ENCODE results near the gene TTC34. TPM values are rescaled to one million over a fixed set of nuclear protein-coding genes. Genes with fewer than 3 reads are reported as not detected.

TTC34 gene
- total and polyA plus RNA-seq, 2 experiments from 2014 or later: 0.05 to 0.22 TPM

DNA sequence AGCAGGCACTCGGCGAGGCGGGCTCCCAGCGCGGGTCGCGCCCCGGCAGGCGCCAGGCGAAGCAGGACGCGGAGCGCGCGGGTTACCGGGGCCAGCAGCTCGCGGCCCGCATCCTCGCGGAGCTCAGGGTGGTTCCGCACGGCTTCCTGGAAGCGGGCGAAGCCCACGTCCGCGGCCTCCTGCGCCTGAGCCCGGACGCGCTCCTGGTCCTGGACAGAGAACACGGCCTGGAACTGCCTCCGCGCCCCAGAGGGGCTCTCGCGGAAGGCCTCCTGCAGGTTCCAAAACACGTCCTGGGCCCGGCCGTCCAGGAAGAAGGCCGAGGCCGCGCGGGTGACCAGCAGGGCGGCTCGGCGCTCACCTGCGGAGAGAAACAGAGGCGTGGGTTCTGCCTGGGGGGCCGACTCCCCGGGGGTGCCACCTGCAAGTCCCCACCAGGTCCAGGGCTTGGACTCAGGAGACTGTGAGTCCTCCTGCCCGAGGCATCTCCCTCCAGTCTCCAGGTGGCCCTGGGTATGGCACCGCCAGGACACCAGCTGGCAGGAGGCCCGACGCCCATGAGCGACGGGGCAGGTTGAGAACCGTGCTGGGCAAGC is 11.4 kb downstream of the TTC34 start:
- Histone ChIP-seq H3K79me2 (ENCODE audit: insufficient read depth) (no peaks in the 10 kb centered on the region), H4K20me1 (ENCODE audit: insufficient read depth) (no peaks in the 10 kb centered on the region), H3K36me3 (ENCODE audit: low read depth) (no peaks in the 10 kb centered on the region), H3K27ac (no peak overlapping the region), H3K9me3 (ENCODE audit: low read depth) (no peaks in the 10 kb centered on the region), H3K27me3 (replicated peaks; ENCODE audit: insufficient read depth) (no peaks in the 10 kb centered on the region), H3K9ac (no peak overlapping the region), H2AFZ (no peak overlapping the region), H3K9me2 (ENCODE audit: insufficient read depth) (no peaks in the 10 kb centered on the region), H3K4me1 (ENCODE audit: insufficient read depth) (no peaks in the 10 kb centered on the region), H3F3A (ENCODE audit: insufficient read depth) (no peaks in the 10 kb centered on the region), H3K4me2 (ENCODE audit: unreplicated experiment) (no peak overlapping the region), H3K4me3 (no peak overlapping the region)
- no peak for TF ChIP-seq EZH2phosphoT487 (IDR thresholded peaks at IDR 0.05; ENCODE audit: insufficient read depth, low read depth)
- TF ChIP-seq EZH2 (IDR thresholded peaks at IDR 0.05; ENCODE audit: insufficient read depth, poor library complexity, severe bottlenecking): no peak
- WGBS, 2 experiments (ENCODE audit: low coverage in 1 of 2, low lambda C conversion rate in 2 of 2, missing lambda C conversion rate in 2 of 2): 16 to 25% methylated on average over 42 to 43 of the region's 58 CpGs
- in situ Hi-C loops (cut with MboI): no loop called here
- no peak for DNase-seq

DNA sequence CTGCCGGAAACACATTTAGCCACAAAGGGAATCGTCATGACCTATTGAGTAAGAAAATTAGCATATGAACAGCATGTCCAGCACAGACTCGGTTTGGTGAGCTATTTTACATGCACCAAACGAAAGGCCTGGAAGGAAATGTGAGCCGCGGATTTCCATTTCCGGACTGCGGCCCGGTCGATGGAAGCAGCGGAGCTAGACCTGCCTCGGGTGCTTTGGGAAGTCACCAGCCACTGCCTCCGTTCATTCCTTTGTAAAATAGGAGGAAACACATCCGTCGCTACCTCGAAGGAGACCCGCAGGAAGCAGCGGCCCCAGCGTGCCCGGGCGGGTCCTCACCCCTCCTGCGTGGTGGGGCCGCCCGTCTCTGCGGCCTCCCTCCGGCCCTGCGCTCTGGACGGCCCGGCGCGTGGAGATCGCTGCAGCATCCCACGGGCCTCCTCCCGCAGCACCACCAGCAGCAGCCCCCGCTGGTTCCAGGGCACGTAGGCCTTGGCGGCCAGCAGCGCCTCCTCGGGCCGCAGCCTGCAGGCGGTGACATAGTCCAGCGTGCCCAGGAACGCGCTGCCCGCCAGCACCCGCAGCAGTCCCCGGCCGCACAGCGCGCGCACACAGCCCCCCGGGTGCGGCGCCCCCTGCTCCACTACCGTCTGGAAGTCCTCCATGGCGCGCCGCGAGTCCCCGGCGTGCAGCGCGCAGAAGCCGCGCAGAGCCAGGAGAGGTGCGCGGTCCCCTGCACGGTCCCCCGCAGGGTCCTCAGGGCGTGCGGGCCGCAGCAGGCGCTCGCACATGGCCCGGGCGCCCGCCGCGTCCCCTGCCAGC is 12.1 kb downstream of the TTC34 start:
- Histone ChIP-seq H3K4me3 (no peak overlapping the region), H3F3A (ENCODE audit: insufficient read depth) (no peaks in the 10 kb centered on the region), H3K9me2 (ENCODE audit: insufficient read depth) (no peaks in the 10 kb centered on the region), H3K9me3 (ENCODE audit: low read depth) (no peaks in the 10 kb centered on the region), H2AFZ (no peak overlapping the region), H3K4me1 (ENCODE audit: insufficient read depth) (no peaks in the 10 kb centered on the region), H3K36me3 (ENCODE audit: low read depth) (no peaks in the 10 kb centered on the region), H4K20me1 (ENCODE audit: insufficient read depth) (no peaks in the 10 kb centered on the region), H3K79me2 (ENCODE audit: insufficient read depth) (no peaks in the 10 kb centered on the region), H3K27me3 (replicated peaks; ENCODE audit: insufficient read depth) (no peaks in the 10 kb centered on the region), H3K9ac (no peak overlapping the region), H3K4me2 (ENCODE audit: unreplicated experiment) (no peak overlapping the region), H3K27ac (no peak overlapping the region)
- in situ Hi-C loops (cut with MboI): no loop called here
- no peak for DNase-seq
- 11 to 12% methylated on average over 52 to 66 of the region's 79 CpGs for WGBS, 2 experiments (ENCODE audit: low coverage in 1 of 2, low lambda C conversion rate in 2 of 2, missing lambda C conversion rate in 2 of 2)
- TF ChIP-seq EZH2phosphoT487 (IDR thresholded peaks at IDR 0.05; ENCODE audit: insufficient read depth, low read depth) (no peak), EZH2 (IDR thresholded peaks at IDR 0.05; ENCODE audit: insufficient read depth, poor library complexity, severe bottlenecking) (no peak)

DNA sequence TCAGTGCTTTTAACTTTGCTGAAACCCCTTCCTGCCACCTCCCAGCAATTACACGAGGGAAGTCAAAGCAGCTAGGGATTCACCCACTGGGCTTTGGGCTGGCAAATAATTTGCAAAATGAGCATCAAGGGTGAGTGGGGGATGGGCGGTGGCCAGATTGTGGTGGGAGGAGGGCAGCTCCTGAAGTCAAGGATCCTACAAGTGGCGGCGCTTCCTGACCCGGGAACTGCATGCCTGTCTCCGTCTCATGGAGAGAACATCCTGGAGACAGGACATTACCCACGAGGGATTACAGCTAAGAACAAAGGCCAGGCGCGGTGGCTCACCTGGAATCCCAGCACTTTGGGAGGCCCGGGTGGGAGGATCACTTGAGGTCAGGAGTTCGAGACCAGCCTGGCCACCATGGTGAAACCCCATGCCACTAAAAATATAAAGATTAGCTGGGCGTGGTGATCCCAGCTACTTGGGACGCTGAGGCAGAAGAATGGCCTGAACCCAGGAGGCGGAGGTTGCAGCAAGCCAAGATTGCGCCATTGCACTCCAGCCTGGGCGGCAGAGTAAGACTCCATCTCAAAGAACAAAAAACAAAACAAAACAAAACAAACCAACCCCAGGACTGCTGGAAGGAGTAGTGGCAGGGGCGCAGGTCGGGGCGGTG is 12.9 kb downstream of the TTC34 start:
- Histone ChIP-seq H3K36me3 (ENCODE audit: low read depth) (no peaks in the 10 kb centered on the region), H3K9me2 (ENCODE audit: insufficient read depth) (no peaks in the 10 kb centered on the region), H3K4me2 (ENCODE audit: unreplicated experiment) (no peak overlapping the region), H3K27ac (no peak overlapping the region), H3K79me2 (ENCODE audit: insufficient read depth) (no peaks in the 10 kb centered on the region), H3K4me3 (no peak overlapping the region), H3K4me1 (ENCODE audit: insufficient read depth) (no peaks in the 10 kb centered on the region), H4K20me1 (ENCODE audit: insufficient read depth) (no peaks in the 10 kb centered on the region), H3K27me3 (replicated peaks; ENCODE audit: insufficient read depth) (no peaks in the 10 kb centered on the region), H3K9ac (no peak overlapping the region), H3K9me3 (ENCODE audit: low read depth) (no peaks in the 10 kb centered on the region), H2AFZ (no peak overlapping the region), H3F3A (ENCODE audit: insufficient read depth) (no peaks in the 10 kb centered on the region)
- TF ChIP-seq EZH2phosphoT487 (IDR thresholded peaks at IDR 0.05; ENCODE audit: insufficient read depth, low read depth) (no peak), EZH2 (IDR thresholded peaks at IDR 0.05; ENCODE audit: insufficient read depth, poor library complexity, severe bottlenecking) (no peak)
- WGBS, 2 experiments (ENCODE audit: low coverage in 1 of 2, low lambda C conversion rate in 2 of 2, missing lambda C conversion rate in 2 of 2): 47 to 50% methylated on average over 19 of the region's 19 CpGs
- DNase-seq: no peak
- in situ Hi-C loops (cut with MboI): no loop called here

DNA sequence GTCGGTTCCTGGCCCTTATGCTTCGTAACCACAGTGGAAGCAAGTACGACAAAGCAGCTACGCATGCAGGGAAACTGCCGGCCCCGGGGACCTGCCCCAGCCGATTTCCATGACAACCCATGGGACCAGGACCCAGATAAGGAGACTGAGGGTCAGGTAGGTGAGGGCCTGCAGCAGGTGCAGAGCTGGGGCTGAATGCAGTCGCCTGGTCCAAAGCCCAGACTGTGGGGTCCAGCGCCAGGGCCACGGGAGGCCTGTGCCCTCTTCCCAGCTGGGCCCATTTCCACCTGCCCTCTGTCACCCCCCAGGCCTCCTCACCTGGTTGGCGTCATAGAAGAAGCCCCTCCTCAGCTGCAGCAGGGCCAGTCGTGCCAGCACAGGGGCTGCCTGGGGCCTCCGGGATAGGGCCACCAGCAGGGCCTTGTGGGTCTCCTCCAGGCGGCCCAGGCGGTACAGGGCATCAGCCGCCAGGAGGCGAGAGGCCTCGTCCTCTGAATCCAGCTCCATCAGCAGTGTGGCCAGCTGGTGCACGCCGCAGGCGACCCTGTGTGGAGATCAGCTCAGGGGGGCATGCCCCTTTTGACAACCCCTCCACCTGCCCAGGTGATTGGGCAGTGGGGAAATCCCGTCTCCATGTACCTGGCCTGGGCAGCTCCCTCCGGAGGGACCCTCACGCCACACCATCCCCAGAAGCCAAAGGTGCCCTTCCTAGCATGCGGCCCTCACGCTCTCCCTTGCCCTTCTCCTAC is 14.2 kb downstream of the TTC34 start:
- H3K27ac ChIP-seq: no peak overlapping the region
- no peaks in the 10 kb centered on the region for H3K36me3 ChIP-seq (ENCODE audit: low read depth)
- H3K79me2 ChIP-seq (ENCODE audit: insufficient read depth): no peaks in the 10 kb centered on the region
- no peak overlapping the region for H3K4me2 ChIP-seq (ENCODE audit: unreplicated experiment)
- no peak overlapping the region for H3K4me3 ChIP-seq
- in situ Hi-C loops (cut with MboI): no loop called here
- no peak overlapping the region for H3K9ac ChIP-seq
- no peaks in the 10 kb centered on the region for H3K9me3 ChIP-seq (ENCODE audit: low read depth)
- TF ChIP-seq EZH2phosphoT487 (IDR thresholded peaks at IDR 0.05; ENCODE audit: insufficient read depth, low read depth): no peak
- no peak for TF ChIP-seq EZH2 (IDR thresholded peaks at IDR 0.05; ENCODE audit: insufficient read depth, poor library complexity, severe bottlenecking)
- no peaks in the 10 kb centered on the region for H3F3A ChIP-seq (ENCODE audit: insufficient read depth)
- H3K9me2 ChIP-seq (ENCODE audit: insufficient read depth): no peaks in the 10 kb centered on the region
- DNase-seq: no peak
- H4K20me1 ChIP-seq (ENCODE audit: insufficient read depth): no peaks in the 10 kb centered on the region
- H3K4me1 ChIP-seq (ENCODE audit: insufficient read depth): no peaks in the 10 kb centered on the region
- no peaks in the 10 kb centered on the region for H3K27me3 ChIP-seq (replicated peaks; ENCODE audit: insufficient read depth)
- no peak overlapping the region for H2AFZ ChIP-seq
- WGBS, 2 experiments (ENCODE audit: low coverage in 1 of 2, low lambda C conversion rate in 2 of 2, missing lambda C conversion rate in 2 of 2): 45 to 57% methylated on average over 22 to 25 of the region's 26 CpGs

Measured in GM23248 (cell line).